BE2C (cell line): ENCODE results near the gene NRN1L.
"Not testable (repeated sequence)": the region's sequence is repeated elsewhere in the genome, so short reads cannot be mapped to it uniquely, and the experiment has no call there.

Experiments used
- DNase-seq: peaks from one replicate; pipeline ENCODE4 v3.0.0-alpha.2; 2020
- H3K27me3 ChIP-seq: fragments of 250-450 bp; sonication (Bioruptor Pico); 2 replicates; pipeline ENCODE4 v1.5.1; 2020; ENCODE audit warnings: mild to moderate bottlenecking
- H3K36me3 ChIP-seq: fragments of 250-450 bp; sonication (Bioruptor Pico); 2 replicates; pipeline ENCODE4 v1.5.1; 2020; ENCODE audit warnings: mild to moderate bottlenecking
- H3K4me1 ChIP-seq: fragments of 250-450 bp; sonication (Bioruptor Pico); 2 replicates; pipeline ENCODE4 v1.5.1; 2020
- H3K4me3 ChIP-seq: 2 replicates; pipeline ENCODE4 v1.5.1; 2011; ENCODE audit warnings: low read depth, low read length
- H3K9me3 ChIP-seq: fragments of 250-450 bp; sonication (Bioruptor Pico); 2 replicates; pipeline ENCODE4 v1.5.1; 2020
- TF ChIP-seq, protein P1 (sequence below): IDR thresholded peaks from 2 replicates; pipeline ENCODE4 v1.5.1; 2012; ENCODE audit warnings: mild to moderate bottlenecking, low read depth, low read length

The NRN1L gene

DNA sequence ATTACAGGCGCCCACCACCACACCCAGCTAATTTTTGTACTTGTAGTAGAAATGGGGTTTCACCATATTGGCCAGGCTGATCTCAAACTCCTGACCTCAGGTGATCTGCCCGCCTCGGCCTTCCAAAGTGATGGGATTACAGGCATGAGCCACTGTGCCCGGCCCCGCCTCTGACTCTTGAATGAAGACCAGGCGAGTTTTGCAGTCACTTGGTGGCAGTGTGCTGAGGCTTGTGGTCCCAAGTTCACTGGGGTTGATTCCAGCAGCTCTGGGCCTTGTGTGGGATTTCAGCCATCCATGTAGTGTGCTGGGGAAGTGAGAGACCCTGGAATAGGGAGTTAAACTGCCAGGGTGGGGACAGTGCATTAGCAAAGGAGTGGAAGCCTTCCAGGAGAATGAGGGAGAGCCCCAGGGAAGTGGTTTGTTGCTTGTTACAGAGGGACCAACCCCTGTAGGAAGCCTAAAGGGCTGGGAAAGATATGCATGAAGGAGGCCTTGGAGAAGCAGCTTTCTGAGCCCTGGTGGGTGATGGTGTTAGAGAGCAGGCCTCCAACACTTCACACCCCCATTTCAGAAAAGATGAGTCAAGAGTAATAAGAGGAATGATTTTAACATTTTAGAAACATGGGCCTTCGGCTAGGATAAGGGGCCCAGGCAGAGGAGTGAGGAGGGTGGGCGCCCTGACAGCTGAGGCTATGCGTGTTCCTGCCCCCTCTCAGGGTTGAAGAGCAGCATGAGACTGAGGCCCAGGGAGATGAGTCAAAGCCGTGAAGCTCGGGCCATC is 22.9 kb downstream of the NRN1L start:
- no peak overlapping the region for H3K4me3 ChIP-seq
- H3K4me1 ChIP-seq: no peaks in the 10 kb centered on the region
- DNase-seq: no peak
- H3K9me3 ChIP-seq: no peaks in the 10 kb centered on the region
- H3K36me3 ChIP-seq: no peaks in the 10 kb centered on the region
- H3K27me3 ChIP-seq: no peaks in the 10 kb centered on the region
- TF ChIP-seq, protein P1, sequence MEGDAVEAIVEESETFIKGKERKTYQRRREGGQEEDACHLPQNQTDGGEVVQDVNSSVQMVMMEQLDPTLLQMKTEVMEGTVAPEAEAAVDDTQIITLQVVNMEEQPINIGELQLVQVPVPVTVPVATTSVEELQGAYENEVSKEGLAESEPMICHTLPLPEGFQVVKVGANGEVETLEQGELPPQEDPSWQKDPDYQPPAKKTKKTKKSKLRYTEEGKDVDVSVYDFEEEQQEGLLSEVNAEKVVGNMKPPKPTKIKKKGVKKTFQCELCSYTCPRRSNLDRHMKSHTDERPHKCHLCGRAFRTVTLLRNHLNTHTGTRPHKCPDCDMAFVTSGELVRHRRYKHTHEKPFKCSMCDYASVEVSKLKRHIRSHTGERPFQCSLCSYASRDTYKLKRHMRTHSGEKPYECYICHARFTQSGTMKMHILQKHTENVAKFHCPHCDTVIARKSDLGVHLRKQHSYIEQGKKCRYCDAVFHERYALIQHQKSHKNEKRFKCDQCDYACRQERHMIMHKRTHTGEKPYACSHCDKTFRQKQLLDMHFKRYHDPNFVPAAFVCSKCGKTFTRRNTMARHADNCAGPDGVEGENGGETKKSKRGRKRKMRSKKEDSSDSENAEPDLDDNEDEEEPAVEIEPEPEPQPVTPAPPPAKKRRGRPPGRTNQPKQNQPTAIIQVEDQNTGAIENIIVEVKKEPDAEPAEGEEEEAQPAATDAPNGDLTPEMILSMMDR: no peak

DNA sequence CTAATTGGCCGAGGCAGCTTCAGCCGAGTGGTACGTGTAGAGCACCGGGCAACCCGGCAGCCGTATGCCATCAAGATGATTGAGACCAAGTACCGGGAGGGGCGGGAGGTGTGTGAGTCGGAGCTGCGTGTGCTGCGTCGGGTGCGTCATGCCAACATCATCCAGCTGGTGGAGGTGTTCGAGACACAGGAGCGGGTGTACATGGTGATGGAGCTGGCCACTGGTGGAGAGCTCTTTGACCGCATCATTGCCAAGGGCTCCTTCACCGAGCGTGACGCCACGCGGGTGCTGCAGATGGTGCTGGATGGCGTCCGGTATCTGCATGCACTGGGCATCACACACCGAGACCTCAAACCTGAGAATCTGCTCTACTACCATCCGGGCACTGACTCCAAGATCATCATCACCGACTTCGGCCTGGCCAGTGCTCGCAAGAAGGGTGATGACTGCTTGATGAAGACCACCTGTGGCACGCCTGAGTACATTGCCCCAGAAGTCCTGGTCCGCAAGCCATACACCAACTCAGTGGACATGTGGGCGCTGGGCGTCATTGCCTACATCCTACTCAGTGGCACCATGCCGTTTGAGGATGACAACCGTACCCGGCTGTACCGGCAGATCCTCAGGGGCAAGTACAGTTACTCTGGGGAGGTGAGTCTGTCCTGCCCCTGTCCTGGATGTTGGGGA is 24.5 kb downstream of the NRN1L start:
- H3K27me3 ChIP-seq: no peaks in the 10 kb centered on the region
- no peak for DNase-seq
- H3K36me3 ChIP-seq: no peaks in the 10 kb centered on the region
- TF ChIP-seq, protein P1: no peak
- no peaks in the 10 kb centered on the region for H3K9me3 ChIP-seq
- no peak overlapping the region for H3K4me3 ChIP-seq
- H3K4me1 ChIP-seq: no peaks in the 10 kb centered on the region

DNA sequence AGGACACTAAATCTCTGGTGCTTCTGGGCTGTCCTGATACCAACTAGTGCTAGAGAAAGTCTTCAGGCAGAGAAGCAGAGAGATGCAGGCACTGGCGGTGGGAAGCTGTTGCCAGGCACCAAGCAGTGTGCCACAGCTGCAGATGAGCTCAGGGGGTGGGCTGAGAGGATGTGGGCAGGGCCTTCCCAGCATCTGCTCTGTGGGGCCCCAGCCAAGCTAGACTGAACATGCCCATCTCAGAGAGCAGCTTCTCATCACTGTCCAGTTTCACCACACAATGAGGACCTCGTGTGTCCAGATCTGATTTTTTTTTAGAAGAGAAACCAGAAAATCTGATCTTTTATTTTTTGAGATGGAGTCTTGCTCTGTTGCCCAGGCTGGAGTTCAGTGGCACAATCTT is 25.5 kb downstream of the NRN1L start:
- Histone ChIP-seq H3K4me1 (peaks cover 6% of the 10 kb centered on the region), H3K9me3 (no peaks in the 10 kb centered on the region), H3K4me3 (no peak overlapping the region), H3K36me3 (no peaks in the 10 kb centered on the region), H3K27me3 (no peaks in the 10 kb centered on the region)
- DNase-seq: peak; percentile 49
- TF ChIP-seq, protein P1: no peak

DNA sequence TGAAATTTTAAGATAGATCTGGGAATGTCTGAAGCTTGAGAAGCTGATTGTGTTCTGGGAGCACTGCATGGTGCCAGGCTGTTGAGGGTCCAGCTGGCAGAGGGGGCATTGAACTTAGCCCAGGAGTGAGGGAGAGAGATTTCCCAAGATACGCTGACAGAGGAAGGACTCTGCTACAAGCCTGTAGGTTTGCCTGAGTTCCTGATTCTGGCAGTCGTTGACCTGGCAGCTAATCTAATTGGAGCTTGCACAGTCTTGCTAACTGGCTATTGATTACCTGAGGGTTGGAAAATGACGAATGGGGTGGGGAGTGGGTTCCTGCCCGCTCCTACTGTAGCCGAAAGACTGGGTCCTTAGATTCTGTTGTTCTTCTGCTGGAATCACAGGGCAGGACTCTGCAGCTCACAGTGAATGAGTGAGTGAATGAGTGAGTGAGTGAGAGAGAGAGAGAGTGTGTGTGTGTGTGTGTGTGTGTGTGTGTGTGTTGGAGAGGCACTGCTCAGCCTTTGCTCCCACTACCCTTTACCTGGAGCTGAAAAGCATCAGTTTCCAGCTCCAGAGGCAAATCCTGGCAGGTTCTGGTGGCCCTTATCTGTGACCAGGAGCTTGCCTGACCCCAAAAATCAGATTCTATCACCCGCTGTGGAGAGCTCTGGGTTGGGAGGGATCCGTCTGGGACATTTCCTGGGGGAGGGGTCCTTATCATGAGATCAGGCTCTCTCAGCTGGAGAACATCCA is 30.2 kb downstream of the NRN1L start:
- TF ChIP-seq, protein P1: no peak
- DNase-seq: no peak

DNA sequence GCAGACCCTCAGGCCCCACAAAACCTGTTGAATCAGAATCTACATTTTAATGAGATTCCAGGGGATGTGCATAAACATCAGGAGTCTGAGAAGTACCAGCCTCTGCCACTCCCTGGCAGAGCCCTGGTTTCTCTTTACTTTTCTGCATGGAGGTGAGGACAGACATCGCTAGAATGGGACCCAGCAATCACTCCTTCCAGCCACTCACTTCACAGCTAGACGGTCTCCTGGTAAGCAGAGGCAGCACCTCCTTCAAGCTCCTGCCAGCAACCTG is 30.7 kb downstream of the NRN1L start:
- H3K27me3 ChIP-seq, H3K4me3 ChIP-seq, H3K36me3 ChIP-seq, H3K9me3 ChIP-seq, DNase-seq: not testable (repeated sequence)
- H3K4me1 ChIP-seq: peaks cover 28% of the 10 kb centered on the region

More for the DNA sequence above, 30.2 kb downstream of the NRN1L start:
- Histone ChIP-seq H3K4me3 (no peak overlapping the region), H3K27me3 (no peaks in the 10 kb centered on the region), H3K36me3 (no peaks in the 10 kb centered on the region), H3K9me3 (no peaks in the 10 kb centered on the region), H3K4me1 (peaks cover 28% of the 10 kb centered on the region)

DNA sequence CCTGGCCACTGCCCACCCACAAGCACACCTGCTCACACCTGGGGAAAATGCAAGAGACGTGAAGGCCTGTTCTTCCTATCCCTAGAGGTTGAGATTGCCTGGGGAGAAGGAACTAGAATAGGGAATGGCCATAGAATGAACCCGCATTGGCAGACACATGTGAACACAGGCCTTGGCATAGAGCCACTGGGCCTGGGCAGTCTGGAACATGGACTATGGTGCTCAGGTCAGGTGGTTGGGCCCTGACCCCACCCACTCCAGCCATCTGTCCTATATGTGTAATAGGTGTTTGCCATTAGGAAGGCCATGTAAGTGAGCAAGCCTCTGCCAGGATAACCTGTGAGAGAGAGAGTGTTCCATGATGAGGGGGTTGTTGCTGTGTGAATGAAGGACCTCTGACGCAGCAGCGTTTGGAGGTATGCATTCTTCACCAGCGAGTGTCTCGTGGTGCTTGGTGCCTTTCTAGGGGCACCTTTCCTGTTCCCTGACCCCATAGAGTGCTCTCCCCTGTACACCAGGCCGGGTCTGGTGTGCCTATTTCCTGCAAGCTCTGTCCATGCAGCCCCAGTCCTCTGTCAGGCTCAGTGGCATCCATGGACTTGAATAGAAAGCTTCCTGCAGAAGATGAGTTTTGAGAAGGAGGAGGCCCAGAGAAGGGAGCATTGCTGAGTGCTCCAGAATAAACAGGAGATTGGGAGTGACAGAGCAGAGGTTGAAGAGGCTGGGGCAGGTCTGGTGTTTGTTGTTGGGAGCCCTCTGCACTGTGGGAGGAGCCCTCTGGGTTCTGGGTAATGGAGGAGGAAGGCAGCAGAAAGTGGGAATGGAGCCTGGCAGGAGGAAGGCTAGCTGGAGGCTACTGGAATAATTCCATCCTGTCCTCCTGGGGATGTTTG is 31.4 kb downstream of the NRN1L start:
- Histone ChIP-seq H3K27me3 (no peaks in the 10 kb centered on the region), H3K4me1 (peaks cover 28% of the 10 kb centered on the region), H3K36me3 (no peaks in the 10 kb centered on the region), H3K4me3 (no peak overlapping the region), H3K9me3 (no peaks in the 10 kb centered on the region)
- TF ChIP-seq, protein P1: no peak
- no peak for DNase-seq
